ENCODE data around the gene VASP. TPM values are rescaled to one million over a fixed set of nuclear protein-coding genes. Genes with fewer than 3 reads are reported as not detected.

Gene VASP
- total RNA-seq, 1 donor from 2014 or later, result 155 TPM

DNA sequence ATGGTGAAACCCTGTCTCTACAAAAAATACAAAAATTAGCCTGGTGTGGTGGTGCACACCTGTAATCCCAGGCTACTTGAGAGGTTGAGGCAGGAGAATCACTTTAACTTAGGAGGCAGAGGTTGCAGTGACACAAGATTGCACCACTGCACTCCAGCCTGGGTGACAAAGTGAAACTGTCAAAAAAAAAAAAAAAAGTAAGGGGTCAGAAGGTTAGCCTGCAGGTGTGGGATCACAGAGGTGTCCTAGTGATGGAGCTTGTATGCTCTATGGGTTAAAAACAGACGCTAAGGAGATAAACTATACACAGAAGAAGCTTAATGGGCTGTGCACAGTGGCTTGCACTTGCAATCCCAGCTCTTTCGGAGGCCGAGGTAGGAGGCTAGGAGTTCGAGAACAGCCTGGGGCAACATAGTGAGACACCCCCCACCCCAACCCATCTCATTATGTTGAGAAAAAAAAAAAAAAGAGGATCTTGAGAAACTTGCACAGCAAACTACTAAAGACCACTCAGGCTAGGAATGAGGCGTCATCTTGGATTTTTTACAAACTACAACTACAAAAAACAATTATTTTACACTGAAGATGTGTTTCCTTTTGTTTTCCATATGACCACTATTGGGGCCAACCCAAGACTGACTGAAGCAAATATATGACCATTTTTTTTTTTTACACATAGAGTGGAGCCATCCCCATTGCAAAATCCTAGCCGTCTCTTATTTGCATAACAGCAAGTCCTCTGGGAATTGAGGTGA is 31.6 kb upstream of the VASP start:
- no peak for DNase-seq
- H3K27me3 ChIP-seq, result peaks cover 9% of the 10 kb centered on the region
- intact Hi-C loops (cut with DNase I), result no loop called here
- H3K27ac ChIP-seq, result no peak overlapping the region
- no peak overlapping the region for H3K4me3 ChIP-seq
- H3K4me1 ChIP-seq, result peaks cover 11% of the 10 kb centered on the region
- no peak for ATAC-seq
- H3K9me3 ChIP-seq, result no peaks in the 10 kb centered on the region
- TF ChIP-seq, protein P1, sequence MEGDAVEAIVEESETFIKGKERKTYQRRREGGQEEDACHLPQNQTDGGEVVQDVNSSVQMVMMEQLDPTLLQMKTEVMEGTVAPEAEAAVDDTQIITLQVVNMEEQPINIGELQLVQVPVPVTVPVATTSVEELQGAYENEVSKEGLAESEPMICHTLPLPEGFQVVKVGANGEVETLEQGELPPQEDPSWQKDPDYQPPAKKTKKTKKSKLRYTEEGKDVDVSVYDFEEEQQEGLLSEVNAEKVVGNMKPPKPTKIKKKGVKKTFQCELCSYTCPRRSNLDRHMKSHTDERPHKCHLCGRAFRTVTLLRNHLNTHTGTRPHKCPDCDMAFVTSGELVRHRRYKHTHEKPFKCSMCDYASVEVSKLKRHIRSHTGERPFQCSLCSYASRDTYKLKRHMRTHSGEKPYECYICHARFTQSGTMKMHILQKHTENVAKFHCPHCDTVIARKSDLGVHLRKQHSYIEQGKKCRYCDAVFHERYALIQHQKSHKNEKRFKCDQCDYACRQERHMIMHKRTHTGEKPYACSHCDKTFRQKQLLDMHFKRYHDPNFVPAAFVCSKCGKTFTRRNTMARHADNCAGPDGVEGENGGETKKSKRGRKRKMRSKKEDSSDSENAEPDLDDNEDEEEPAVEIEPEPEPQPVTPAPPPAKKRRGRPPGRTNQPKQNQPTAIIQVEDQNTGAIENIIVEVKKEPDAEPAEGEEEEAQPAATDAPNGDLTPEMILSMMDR (IDR thresholded peaks at IDR 0.05), result no peak
- H3K36me3 ChIP-seq, result no peaks in the 10 kb centered on the region

DNA sequence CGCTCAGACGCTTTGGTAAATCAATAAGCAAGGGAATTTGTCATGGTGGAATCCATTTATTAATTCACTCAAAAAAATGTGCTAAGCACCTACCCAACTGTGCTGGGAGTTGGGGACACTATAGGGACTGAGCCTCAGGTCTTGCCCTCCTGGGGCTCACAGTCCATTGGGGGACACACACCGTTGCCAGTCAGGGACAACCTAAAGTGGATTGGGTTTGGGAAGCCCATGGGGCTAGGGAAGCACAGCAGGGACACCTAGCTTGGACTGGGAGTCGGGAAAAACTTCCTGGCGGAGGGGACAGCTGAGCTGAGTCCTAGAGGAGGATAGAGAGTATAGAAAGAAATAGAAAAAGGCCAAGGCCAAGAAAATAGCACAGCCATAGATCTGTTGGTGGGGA is 31.0 kb upstream of the VASP start:
- Histone ChIP-seq H3K36me3 (no peaks in the 10 kb centered on the region), H3K27ac (no peak overlapping the region), H3K4me1 (peaks cover 11% of the 10 kb centered on the region), H3K27me3 (peaks cover 9% of the 10 kb centered on the region), H3K4me3 (no peak overlapping the region), H3K9me3 (no peaks in the 10 kb centered on the region)
- no peak for DNase-seq
- ATAC-seq, result no peak
- TF ChIP-seq, protein P1 (IDR thresholded peaks at IDR 0.05), result no peak
- intact Hi-C loops (cut with DNase I), result no loop called here

DNA sequence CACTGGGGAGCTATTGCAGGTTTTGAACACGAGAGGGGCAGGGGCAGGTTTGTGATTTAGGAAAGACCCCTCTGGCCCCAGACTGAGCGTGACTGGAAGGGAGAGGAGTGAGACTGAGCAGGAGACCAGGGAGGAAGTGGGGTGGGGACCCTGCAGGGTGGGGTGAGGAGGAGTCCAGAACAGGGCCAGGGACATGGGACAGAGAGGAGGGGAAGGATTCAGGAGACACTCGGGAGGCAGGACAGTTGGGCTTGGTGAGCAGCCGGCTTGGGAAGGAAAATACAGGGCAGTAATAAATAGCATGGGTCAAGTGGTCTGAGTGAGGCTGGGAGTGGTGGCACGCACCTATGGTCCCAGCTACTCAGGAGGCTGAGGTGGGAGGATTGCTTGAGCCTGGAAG is 30.1 kb upstream of the VASP start:
- TF ChIP-seq, protein P1 (IDR thresholded peaks at IDR 0.05), result no peak
- Histone ChIP-seq H3K9me3 (no peaks in the 10 kb centered on the region), H3K27me3 (peaks cover 9% of the 10 kb centered on the region), H3K27ac (no peak overlapping the region), H3K36me3 (no peaks in the 10 kb centered on the region), H3K4me1 (peaks cover 9% of the 10 kb centered on the region), H3K4me3 (no peak overlapping the region)
- intact Hi-C loops (cut with DNase I), result no loop called here
- DNase-seq, result no peak
- ATAC-seq, result no peak

DNA sequence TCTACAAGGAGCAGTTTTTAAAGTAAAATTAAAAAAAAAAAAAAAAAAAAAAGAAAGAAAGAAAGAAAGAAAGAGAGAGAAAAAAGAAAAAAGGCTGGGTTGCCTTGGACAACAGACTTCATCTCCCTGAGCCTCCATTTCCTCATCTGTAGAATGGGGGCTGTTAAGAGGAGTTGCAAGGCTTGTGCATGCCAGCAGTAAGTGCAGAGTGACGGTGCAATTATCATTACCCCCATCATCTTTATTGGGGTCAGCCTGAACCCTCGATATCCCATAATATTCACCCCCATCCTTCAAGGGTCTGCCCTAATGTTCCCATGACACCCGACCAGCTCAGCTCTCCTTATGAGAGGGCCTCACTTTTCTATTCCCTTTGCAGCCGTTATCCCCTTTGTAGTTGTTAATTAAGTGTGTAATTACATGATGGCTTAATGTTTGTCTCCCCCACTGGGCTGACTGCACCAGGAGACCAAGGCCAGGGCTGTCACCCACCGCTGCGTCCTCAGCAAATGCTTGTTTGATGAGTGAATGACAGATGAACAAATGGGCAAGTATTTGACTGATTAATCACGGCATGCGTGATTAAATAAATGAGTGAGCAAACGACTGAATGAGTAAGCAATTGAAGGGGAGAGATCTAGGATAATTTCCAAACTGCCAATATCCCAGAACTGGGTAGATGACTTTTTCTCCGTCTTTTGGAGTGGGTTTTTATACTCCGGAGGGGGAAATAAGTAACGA is 29.4 kb upstream of the VASP start:
- Histone ChIP-seq H3K27me3 (peaks cover 9% of the 10 kb centered on the region), H3K4me1 (peaks cover 6% of the 10 kb centered on the region), H3K9me3 (no peaks in the 10 kb centered on the region), H3K4me3 (peak overlapping the region; percentile 50), H3K27ac (peak overlapping the region; percentile 98), H3K36me3 (no peaks in the 10 kb centered on the region)
- intact Hi-C loops (cut with DNase I), result loop anchor here (2.0 kb wide), 1 partner anchor 37 kb away; no protein-coding TSS in a partner anchor
- TF ChIP-seq, protein P1 (IDR thresholded peaks at IDR 0.05), result no peak
- no peak for ATAC-seq
- DNase-seq, result no peak

DNA sequence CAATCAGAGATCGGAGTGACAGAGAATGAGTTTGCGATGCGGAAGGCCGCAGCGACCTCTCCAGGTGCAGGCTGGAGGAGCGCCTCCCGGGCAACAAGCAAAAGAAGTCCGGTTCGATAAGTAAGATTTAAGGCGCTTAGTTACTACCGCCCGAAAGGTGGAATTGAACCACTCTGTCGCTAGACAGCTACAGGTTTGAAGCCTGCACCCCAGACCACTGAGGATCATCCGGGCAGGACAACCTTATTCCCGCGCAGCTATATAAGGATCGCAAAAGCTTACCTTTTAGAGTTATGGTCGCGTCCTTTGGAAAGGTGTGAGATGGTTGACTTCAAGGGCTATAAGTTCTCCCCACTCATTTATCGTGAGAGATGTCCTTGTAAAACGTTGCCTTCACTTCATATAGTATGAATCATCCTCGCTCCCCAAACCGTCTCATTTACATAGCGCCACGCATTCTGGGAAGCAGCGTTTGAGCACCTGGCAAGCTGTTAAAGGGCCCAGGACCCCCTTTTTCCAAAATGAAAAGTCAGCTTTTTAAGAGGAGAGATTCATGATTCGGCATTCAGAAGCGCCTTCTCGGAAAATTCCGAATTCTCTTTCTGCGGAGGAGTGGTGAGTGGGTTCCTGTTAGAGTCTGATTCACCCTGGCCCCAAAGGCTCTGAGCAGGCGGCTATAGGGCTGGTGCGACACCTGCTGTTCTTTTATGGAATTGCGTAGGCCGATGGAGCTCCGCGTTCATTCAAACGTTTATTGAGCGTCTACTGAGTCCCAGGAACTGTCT is 28.6 kb upstream of the VASP start:
- TF ChIP-seq, protein P1 (IDR thresholded peaks at IDR 0.05), result peak; percentile 96
- DNase-seq (peak; percentile 88), ATAC-seq (peak; percentile 94)
- Histone ChIP-seq H3K4me3 (peak overlapping the region; percentile 50), H3K4me1 (peaks cover 6% of the 10 kb centered on the region), H3K27ac (peak overlapping the region; percentile 98), H3K36me3 (no peaks in the 10 kb centered on the region), H3K27me3 (peaks cover 4% of the 10 kb centered on the region), H3K9me3 (no peaks in the 10 kb centered on the region)
- intact Hi-C loops (cut with DNase I), result loop anchor here (2.0 kb wide), 1 partner anchor 38 kb away; no protein-coding TSS in a partner anchor

Data from upper lobe of right lung (tissue), 1 donor.